Measurements from ENCODE around the gene ANXA1.
"Not testable (repeated sequence)": the region's sequence is repeated elsewhere in the genome, so short reads cannot be mapped to it uniquely, and the experiment has no call there.

The ANXA1 gene

GRCh38 chr9:73182928-73183327, 31.3 kb downstream of the ANXA1 start:
- H3K4me3 ChIP-seq (ENCODE audit: low read depth, low read length): no peak overlapping the region
- TF ChIP-seq, protein P1, sequence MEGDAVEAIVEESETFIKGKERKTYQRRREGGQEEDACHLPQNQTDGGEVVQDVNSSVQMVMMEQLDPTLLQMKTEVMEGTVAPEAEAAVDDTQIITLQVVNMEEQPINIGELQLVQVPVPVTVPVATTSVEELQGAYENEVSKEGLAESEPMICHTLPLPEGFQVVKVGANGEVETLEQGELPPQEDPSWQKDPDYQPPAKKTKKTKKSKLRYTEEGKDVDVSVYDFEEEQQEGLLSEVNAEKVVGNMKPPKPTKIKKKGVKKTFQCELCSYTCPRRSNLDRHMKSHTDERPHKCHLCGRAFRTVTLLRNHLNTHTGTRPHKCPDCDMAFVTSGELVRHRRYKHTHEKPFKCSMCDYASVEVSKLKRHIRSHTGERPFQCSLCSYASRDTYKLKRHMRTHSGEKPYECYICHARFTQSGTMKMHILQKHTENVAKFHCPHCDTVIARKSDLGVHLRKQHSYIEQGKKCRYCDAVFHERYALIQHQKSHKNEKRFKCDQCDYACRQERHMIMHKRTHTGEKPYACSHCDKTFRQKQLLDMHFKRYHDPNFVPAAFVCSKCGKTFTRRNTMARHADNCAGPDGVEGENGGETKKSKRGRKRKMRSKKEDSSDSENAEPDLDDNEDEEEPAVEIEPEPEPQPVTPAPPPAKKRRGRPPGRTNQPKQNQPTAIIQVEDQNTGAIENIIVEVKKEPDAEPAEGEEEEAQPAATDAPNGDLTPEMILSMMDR (IDR thresholded peaks at IDR 0.05; ENCODE audit: borderline replicate concordance, insufficient read depth, low read depth, low read length): no peak

- TF ChIP-seq, protein P1 (IDR thresholded peaks at IDR 0.05; ENCODE audit: borderline replicate concordance, insufficient read depth, low read depth, low read length): no peak
- no peak overlapping the region for H3K4me3 ChIP-seq (ENCODE audit: low read depth, low read length)
Observed at GRCh38 chr9:73183428-73183827, 31.8 kb downstream of the ANXA1 start.

DNA sequence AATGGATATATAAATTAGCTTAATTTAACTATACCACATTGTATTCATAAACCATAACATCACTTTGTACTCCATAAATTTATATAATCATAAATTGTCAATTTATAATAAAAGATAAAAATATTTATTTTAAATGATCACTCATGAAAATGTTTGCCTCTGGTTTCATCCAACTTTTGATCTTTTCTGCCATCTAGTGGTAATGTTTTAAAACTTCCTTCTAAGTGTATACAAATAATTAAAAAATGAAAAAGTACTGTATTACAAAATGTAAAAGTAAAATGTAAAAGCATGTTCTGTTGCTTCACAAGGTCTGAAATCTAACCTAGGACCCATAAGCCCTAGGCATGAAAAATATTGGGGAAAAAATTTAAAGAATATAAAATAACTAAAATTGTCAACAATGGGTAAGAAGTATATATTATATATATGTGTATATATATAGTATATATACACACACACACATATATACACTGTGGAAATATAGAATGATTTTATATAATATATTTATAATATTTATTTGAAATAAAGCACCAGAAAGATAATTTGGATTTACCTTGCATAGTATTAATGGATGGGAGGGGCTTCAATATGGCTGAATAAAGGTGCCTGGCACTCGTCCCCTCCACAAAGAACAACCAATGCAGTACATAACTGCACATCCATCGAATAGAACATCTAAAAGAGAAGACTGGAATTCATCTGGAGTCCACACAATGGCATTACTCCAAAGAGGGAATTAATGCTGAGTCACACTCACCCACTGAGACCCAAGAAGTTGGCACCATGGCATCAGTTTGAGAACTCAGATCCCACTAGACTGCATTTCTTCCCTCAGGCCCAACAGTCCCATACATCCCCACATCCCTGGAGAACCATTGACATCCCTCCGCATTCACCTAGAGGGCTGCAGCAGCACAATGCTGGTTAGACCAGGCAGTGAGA, 32.5 kb downstream of the ANXA1 start:
- TF ChIP-seq, protein P1 (IDR thresholded peaks at IDR 0.05; ENCODE audit: borderline replicate concordance, insufficient read depth, low read depth, low read length): no peak
- no peak overlapping the region for H3K4me3 ChIP-seq (ENCODE audit: low read depth, low read length)

GRCh38 chr9:73191109-73191508, 39.4 kb downstream of the ANXA1 start:
- H3K4me3 ChIP-seq (ENCODE audit: low read depth, low read length): not testable (repeated sequence)

GRCh38 chr9:73194284-73194683, 42.6 kb downstream of the ANXA1 start:
- no peak overlapping the region for H3K4me3 ChIP-seq (ENCODE audit: low read depth, low read length)
- TF ChIP-seq, protein P1 (IDR thresholded peaks at IDR 0.05; ENCODE audit: borderline replicate concordance, insufficient read depth, low read depth, low read length): no peak

DNA sequence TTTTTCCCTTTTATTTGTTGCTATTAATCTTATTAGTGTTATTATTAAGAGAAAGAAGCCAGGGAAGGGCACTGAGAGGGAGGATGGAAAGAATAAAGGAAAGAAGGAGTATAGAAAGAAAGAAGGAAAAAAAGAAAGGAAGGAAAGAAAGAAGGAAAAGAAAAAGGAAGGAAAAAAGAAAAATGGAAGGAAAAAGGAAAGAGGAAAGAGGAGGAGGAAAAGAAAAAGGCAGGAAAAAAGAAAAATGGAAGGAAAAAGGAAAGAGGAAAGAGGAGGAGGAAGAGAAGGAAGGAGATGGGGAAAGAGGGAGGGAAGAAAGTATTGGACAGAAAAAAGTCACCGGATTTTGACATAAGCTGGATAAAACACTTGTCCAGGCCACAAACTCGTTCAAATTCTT, 47.8 kb downstream of the ANXA1 start:
- H3K4me3 ChIP-seq (ENCODE audit: low read depth, low read length): no peak overlapping the region

DNA sequence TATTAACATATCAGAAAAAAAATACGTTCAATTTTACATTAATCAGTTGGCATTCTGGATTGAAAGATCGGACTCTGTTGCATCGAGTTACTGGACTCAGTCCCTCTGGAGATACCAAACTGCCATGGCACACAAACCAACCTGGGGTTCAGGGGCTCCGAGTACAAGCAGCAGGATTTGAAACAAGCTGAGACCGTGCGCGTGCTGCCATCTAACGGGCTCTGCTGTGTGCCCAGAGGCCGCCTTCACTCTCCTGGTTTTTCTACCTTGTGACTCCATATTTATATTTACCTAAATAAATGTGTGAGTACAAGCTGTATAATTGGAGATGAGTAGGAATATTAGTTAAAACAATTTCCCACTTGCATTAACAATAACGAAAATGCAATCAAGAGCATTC, 48.2 kb downstream of the ANXA1 start:
- no peak overlapping the region for H3K4me3 ChIP-seq (ENCODE audit: low read depth, low read length)
- TF ChIP-seq, protein P1 (IDR thresholded peaks at IDR 0.05; ENCODE audit: borderline replicate concordance, insufficient read depth, low read depth, low read length): no peak

More for the DNA sequence above, 47.8 kb downstream of the ANXA1 start:
- TF ChIP-seq, protein P1 (IDR thresholded peaks at IDR 0.05; ENCODE audit: borderline replicate concordance, insufficient read depth, low read depth, low read length): no peak

Measured in GM12875 (cell line).